CD4-positive, alpha-beta memory T cell (primary cell): ENCODE results near the gene SNAI1. TPM values are rescaled to one million over a fixed set of nuclear protein-coding genes. Genes with fewer than 3 reads are reported as not detected.

Experiments
- CTCF ChIA-PET: fragments of 350-600 bp; sonication (Branson Sonifier 250); formaldehyde crosslinking; loops from one replicate; lab custom pipeline; 2021; ENCODE audit warnings: inconsistent platforms; ENCODE audit not compliant: partially characterized antibody; lab: Charles Lee
- POLR2A ChIA-PET: fragments of 350-600 bp; sonication (Branson Sonifier 250); formaldehyde crosslinking; loops from one replicate; lab custom pipeline; 2021; ENCODE audit not compliant: partially characterized antibody; lab: Charles Lee
- DNase-seq, 5 donors: peaks; one replicate each; pipeline versions ENCODE4 v3.0.0 to v3.0.0-alpha.2; 2020 to 2022; ENCODE audit warnings: mixed read lengths in 1 of 5
- H3K27ac ChIP-seq: one replicate; pipeline ENCODE4 v1.7.0; 2013; ENCODE audit warnings: low read depth, low read length
- H3K27me3 ChIP-seq: 2 replicates; pipeline ENCODE4 v1.7.0; 2013; ENCODE audit warnings: mild to moderate bottlenecking, low read length, moderate library complexity; ENCODE audit not compliant: insufficient read depth
- H3K36me3 ChIP-seq: 2 replicates; pipeline ENCODE4 v1.7.0; 2013; ENCODE audit warnings: mild to moderate bottlenecking, low read length, moderate library complexity; ENCODE audit not compliant: insufficient read depth
- H3K4me1 ChIP-seq: 2 replicates; pipeline ENCODE4 v1.7.0; 2013; ENCODE audit warnings: mild to moderate bottlenecking, low read length, moderate library complexity; ENCODE audit not compliant: insufficient read depth
- H3K4me3 ChIP-seq, 2 donors: one replicate each; pipeline ENCODE4 v1.7.0; 2013; ENCODE audit warnings: low read length in 2 of 2, mild to moderate bottlenecking in 1 of 2
- H3K9me3 ChIP-seq, 2 donors: one replicate each; pipeline ENCODE4 v1.7.0; 2013; ENCODE audit warnings: low read length in 2 of 2, control low read depth in 1 of 2; ENCODE audit not compliant: control insufficient read depth in 1 of 2
- H3K27ac Mint-ChIP-seq, 7 donors: one replicate each; pipeline ENCODE4 v1.8.0; 2020 to 2021; ENCODE audit warnings: mixed read lengths in 7 of 7, mild to moderate bottlenecking in 6 of 7, inconsistent platforms in 3 of 7, moderate library complexity in 3 of 7
- H3K27me3 Mint-ChIP-seq, 2 donors: one replicate each; pipeline ENCODE4 v1.8.0; 2020 to 2021; ENCODE audit warnings: mixed read lengths in 2 of 2
- H3K36me3 Mint-ChIP-seq, 2 donors: one replicate each; pipeline ENCODE4 v1.8.0; 2020 to 2021; ENCODE audit warnings: mixed read lengths in 2 of 2, inconsistent platforms in 1 of 2, mild to moderate bottlenecking in 1 of 2
- H3K4me1 Mint-ChIP-seq, 4 donors: one replicate each; pipeline ENCODE4 v1.8.0; 2020 to 2021; ENCODE audit warnings: mixed read lengths in 4 of 4, mild to moderate bottlenecking in 1 of 4
- H3K4me3 Mint-ChIP-seq, 8 donors: one replicate each; pipeline ENCODE4 v1.8.0; 2020 to 2021; ENCODE audit warnings: mixed read lengths in 8 of 8, mild to moderate bottlenecking in 7 of 8, moderate library complexity in 6 of 8, inconsistent platforms in 3 of 8
- H3K9me3 Mint-ChIP-seq, 8 donors: one replicate each; pipeline ENCODE4 v1.8.0; 2020 to 2021; ENCODE audit warnings: mixed read lengths in 8 of 8, mild to moderate bottlenecking in 5 of 8, inconsistent platforms in 3 of 8, moderate library complexity in 1 of 8
- intact Hi-C: fragments of 100-400 bp; cut with micrococcal nuclease; formaldehyde crosslinking; loops from one replicate; pipeline ENCODE4 v1.15.1; 2023
- polyA plus RNA-seq, 2 donors: library from polyadenylated mRNA; unstranded; fragments of 300-500 nt; fragmentation: Illumina TruSeq; gene quantifications; one replicate each; pipeline ENCODE4 v1.2.3, GENCODE V29; 2021
- total RNA-seq, 2 experiments: library from RNA; stranded (reverse); gene quantifications; one replicate each; pipeline ENCODE4 v1.2.3, GENCODE V29; 2021

SNAI1 gene
- total and polyA plus RNA-seq, 4 experiments from 2014 or later, result 0.17 to 0.60 (median 0.32) TPM

DNA sequence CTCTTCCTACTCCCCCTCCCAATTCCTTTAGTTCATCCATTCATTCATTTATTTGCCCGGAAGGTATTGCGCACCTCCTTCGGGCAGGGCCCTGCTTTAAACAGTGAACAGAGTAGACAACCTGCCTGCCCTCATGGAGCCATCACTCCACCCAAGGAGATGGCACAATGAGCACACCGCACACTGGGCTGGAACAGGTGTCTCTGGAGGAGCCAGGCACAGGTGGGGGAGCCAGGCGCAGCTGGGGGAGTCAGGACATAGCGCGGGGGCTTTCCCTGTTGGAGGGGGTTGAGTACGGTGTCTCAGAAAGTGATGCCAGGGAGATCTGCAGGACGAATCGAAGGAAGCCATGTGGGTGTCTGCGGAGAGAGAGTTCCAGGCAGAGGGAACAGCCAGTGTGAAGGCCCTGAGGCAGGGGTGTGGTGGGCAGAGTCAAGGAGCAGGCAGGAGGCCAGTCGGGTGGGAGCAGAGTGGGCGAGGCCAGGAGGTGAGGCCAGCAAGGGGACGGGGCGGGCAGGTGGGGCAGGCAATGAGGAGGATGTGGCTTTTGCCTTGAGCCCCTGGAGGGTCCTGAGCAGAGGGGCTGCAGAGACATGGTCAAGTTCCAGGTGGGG, 46.4 kb downstream of the SNAI1 start:
- Histone ChIP-seq H3K9me3 (no peaks in the 10 kb centered on the region), H3K27ac (no peak overlapping the region), H3K36me3 (no peaks in the 10 kb centered on the region), H3K4me1 (no peaks in the 10 kb centered on the region), H3K4me3 (no peak overlapping the region), H3K27me3 (no peaks in the 10 kb centered on the region)
- intact Hi-C loops, result no loop called here
- POLR2A ChIA-PET, result no interaction called here
- Mint-ChIP-seq H3K27ac (no peak overlapping the region), H3K4me1 (no peaks in the 10 kb centered on the region), H3K36me3 (no peaks in the 10 kb centered on the region), H3K27me3 (peaks cover 3 to 8% of the 10 kb centered on the region in 2 donors), H3K4me3 (no peak overlapping the region), H3K9me3 (peaks cover 0 to 2% (median 0%) of the 10 kb centered on the region in 8 donors)
- DNase-seq, result no peak
- CTCF ChIA-PET, result no interaction called here

DNA sequence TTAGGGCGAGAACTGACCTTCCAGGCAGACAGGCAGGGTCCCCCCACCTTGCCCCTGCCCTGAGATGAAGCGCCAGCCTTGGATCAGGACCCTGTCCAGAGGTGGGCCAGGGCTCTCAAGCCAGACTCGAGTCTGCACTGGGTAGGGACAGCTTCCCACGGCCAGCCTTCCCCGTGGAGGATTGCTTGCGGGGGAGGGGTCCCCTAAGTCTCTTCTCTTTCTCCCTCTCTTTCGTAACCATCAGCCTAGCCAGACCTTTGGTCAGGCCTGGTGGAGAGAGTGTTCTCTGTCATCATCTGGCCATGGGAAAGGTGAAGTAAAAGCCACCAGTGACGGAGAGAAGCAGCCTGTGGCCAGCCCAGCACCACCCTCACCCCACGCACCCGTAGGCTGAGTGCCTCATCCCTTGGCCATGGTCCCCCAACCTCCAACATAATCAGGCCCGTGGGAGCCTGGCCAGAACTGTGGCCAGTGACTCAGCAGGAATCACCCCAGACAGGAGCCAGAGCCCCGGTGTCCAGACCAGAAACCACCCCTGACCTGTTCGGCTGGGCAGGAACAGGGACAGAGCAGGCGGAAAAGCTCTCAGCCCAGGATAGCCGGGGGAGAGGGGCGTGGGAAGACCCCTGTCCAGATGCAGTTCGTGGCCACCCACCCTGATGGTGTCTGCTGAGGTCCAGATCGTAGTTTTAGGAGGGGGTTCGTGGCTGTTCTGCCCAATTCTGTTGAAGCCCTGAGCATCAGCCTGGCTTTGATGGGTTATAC, 47.1 kb downstream of the SNAI1 start:
- Mint-ChIP-seq H3K4me1 (no peaks in the 10 kb centered on the region), H3K9me3 (peaks cover 0 to 2% (median 0%) of the 10 kb centered on the region in 8 donors), H3K36me3 (no peaks in the 10 kb centered on the region), H3K27me3 (peaks cover 3% of the 10 kb centered on the region in 2 donors), H3K4me3 (no peak overlapping the region), H3K27ac (no peak overlapping the region)
- Histone ChIP-seq H3K27ac (no peak overlapping the region), H3K9me3 (no peaks in the 10 kb centered on the region), H3K4me1 (no peaks in the 10 kb centered on the region), H3K4me3 (no peak overlapping the region), H3K27me3 (no peaks in the 10 kb centered on the region), H3K36me3 (no peaks in the 10 kb centered on the region)
- ChIA-PET CTCF (interaction anchor here (0.9 kb wide), 1 partner anchor 42 kb away, joined by 4 read pairs; no protein-coding TSS in a partner anchor), POLR2A (no interaction called here)
- DNase-seq, result no peak
- intact Hi-C loops, result no loop called here

DNA sequence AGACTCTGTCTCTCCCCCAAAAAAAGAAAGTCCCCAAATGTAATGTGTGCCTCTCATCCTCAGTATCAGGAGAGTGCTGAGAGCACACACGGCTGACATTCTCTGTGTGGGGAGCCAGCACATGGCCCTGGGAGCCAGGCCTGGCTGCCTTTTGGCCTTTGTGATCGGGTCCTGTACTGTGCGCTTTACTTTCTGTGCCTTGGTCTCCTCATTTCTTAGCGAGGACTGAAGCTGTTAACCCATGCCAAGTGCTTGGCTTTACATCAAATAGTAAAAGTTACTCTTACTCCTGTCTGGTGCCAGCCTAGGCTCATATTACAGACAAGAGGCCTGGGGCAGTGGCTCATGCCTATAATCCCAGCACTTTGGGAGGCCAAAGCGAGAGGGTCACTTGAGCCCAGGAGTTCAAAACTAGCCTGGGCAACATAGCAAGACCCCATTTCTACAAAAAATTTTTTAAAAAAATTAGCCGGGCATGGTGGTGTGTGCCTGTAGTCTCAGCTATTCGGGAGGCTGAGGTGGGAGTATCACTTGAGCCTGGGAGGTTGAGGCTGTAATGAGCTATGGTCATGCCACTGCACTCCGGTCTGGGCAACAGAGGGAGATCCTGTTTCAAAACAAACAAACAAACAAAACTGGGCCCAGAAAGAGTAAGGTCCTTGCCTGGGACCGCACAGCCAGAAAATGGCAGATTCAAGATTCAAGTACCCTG, 50.3 kb downstream of the SNAI1 start:
- no peak overlapping the region for H3K4me3 Mint-ChIP-seq
- DNase-seq, result no peak
- peaks cover 3% of the 10 kb centered on the region in 2 donors for H3K27me3 Mint-ChIP-seq
- H3K27ac Mint-ChIP-seq, result no peak overlapping the region
- H3K36me3 Mint-ChIP-seq, result no peaks in the 10 kb centered on the region
- Histone ChIP-seq H3K4me1 (no peaks in the 10 kb centered on the region), H3K36me3 (no peaks in the 10 kb centered on the region), H3K27ac (no peak overlapping the region), H3K4me3 (no peak overlapping the region), H3K9me3 (no peaks in the 10 kb centered on the region), H3K27me3 (no peaks in the 10 kb centered on the region)
- ChIA-PET POLR2A (no interaction called here), CTCF (interaction anchor here (1.3 kb wide), 1 partner anchor 38 kb away, joined by 4 read pairs; no protein-coding TSS in a partner anchor)
- no peaks in the 10 kb centered on the region for H3K4me1 Mint-ChIP-seq
- H3K9me3 Mint-ChIP-seq, result peaks cover 0 to 2% (median 0%) of the 10 kb centered on the region in 8 donors
- intact Hi-C loops, result no loop called here

DNA sequence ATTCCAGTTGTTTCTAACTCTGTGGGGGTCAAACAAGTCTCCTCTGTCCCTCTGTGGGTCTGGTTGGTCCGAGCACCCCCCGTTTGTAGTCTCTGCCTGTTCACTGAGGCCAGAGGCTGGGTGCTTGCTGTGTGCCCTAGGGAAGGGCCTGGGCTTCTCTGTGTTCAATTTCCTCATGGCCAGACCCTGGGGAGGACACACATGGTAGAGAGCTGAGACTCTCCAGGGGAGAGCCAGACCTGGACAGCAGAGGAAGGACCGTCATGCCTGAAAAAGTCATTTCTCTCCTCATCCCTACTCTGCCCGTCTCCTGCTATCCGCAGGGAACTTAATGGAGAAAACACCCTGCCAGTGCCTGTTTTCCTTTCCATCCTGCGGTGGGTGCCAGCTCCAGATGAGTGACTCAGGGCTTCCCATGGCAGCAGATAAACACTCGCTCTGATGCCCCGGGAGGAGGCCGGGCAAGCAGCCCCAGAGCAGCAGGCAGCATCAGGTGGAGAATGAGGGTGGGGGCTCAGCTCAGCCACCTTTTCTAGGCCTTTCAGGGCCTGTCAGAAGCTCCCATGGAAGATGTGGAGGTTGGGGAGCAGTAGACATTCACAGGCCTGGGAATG, 51.9 kb downstream of the SNAI1 start:
- no peaks in the 10 kb centered on the region for H3K4me1 Mint-ChIP-seq
- H3K9me3 Mint-ChIP-seq, result no peaks in the 10 kb centered on the region
- no peaks in the 10 kb centered on the region for H3K4me1 ChIP-seq
- no peak overlapping the region for H3K4me3 Mint-ChIP-seq
- peaks cover 0 to 3% of the 10 kb centered on the region in 2 donors for H3K27me3 Mint-ChIP-seq
- no peaks in the 10 kb centered on the region for H3K27me3 ChIP-seq
- ChIA-PET CTCF (no interaction called here), POLR2A (interaction anchor here (0.6 kb wide), 1 partner anchor 1130 kb away, joined by 3 read pairs; no protein-coding TSS in a partner anchor)
- intact Hi-C loops, result no loop called here
- H3K27ac ChIP-seq, result no peak overlapping the region
- no peaks in the 10 kb centered on the region for H3K9me3 ChIP-seq
- H3K36me3 Mint-ChIP-seq, result no peaks in the 10 kb centered on the region
- H3K4me3 ChIP-seq, result no peak overlapping the region
- no peaks in the 10 kb centered on the region for H3K36me3 ChIP-seq
- DNase-seq, result no peak
- H3K27ac Mint-ChIP-seq, result no peak overlapping the region

DNA sequence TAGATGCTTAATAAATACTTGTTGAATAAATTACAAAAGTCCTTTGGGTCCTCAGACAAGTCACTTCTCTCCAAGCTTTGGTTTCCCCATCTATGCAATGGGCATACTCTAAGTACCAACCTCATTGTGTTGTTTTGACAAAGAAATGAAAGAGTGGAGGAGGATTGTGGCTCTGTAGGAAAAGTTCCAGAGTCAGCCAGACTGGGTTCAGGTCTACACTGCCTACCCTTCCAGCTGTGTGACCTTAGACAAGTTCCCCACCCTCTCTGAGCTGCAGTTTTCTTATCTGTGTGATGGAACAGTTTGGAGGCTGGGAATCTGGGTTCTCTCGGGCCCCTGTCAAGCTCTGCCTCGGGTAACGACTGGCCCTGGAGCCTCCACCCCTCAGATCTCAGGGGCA, 53.9 kb downstream of the SNAI1 start:
- CTCF ChIA-PET, result interaction anchor here (1.4 kb wide), 1 partner anchor 30 kb away, joined by 3 read pairs; no protein-coding TSS in a partner anchor
- no peaks in the 10 kb centered on the region for H3K36me3 Mint-ChIP-seq
- intact Hi-C loops, result no loop called here
- no peaks in the 10 kb centered on the region for H3K9me3 Mint-ChIP-seq
- H3K27ac ChIP-seq, result no peak overlapping the region
- no peaks in the 10 kb centered on the region for H3K9me3 ChIP-seq
- peaks cover 0 to 3% (median 0%) of the 10 kb centered on the region in 4 donors for H3K4me1 Mint-ChIP-seq
- no peaks in the 10 kb centered on the region for H3K27me3 ChIP-seq
- H3K4me1 ChIP-seq, result no peaks in the 10 kb centered on the region
- no peak for DNase-seq
- H3K4me3 ChIP-seq, result no peak overlapping the region
- H3K36me3 ChIP-seq, result no peaks in the 10 kb centered on the region
- POLR2A ChIA-PET, result no interaction called here
- H3K27ac Mint-ChIP-seq, result no peak overlapping the region
- no peak overlapping the region for H3K4me3 Mint-ChIP-seq
- H3K27me3 Mint-ChIP-seq, result peaks cover 0 to 2% of the 10 kb centered on the region in 2 donors

DNA sequence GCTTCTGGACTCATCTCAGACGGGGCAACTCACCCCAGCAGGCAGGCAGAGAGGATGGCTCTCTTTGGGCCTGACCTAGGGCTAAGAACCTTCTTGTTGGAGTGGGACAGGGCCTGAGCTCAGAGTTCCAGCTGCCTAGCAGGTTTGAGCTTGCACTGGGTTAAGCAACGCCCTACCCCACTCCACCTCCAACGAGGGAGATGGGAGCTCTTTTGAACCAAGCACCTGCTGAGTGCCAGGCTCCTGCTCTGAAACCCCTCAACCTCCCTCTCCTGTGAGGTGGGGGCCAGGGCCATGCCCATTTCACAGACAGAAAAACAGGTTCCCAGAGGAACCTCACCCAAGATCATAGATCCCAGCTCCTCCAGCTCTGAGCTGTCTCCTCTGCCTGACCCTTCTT, 54.3 kb downstream of the SNAI1 start:
- Mint-ChIP-seq H3K36me3 (no peaks in the 10 kb centered on the region), H3K27ac (no peak overlapping the region), H3K4me1 (peaks cover 0 to 3% (median 0%) of the 10 kb centered on the region in 4 donors), H3K27me3 (peaks cover 0 to 2% of the 10 kb centered on the region in 2 donors), H3K9me3 (no peaks in the 10 kb centered on the region), H3K4me3 (no peak overlapping the region)
- POLR2A ChIA-PET, result no interaction called here
- intact Hi-C loops, result no loop called here
- Histone ChIP-seq H3K4me3 (no peak overlapping the region), H3K4me1 (no peaks in the 10 kb centered on the region), H3K27ac (no peak overlapping the region), H3K27me3 (no peaks in the 10 kb centered on the region), H3K36me3 (no peaks in the 10 kb centered on the region), H3K9me3 (no peaks in the 10 kb centered on the region)
- DNase-seq, result no peak
- CTCF ChIA-PET, result interaction anchor here (1.4 kb wide), 1 partner anchor 31 kb away, joined by 3 read pairs; no protein-coding TSS in a partner anchor
